ENCODE results near the gene GAPVD1. TPM values are rescaled to one million over a fixed set of nuclear protein-coding genes. Genes with fewer than 3 reads are reported as not detected.
"Not testable (repeated sequence)": the region's sequence is repeated elsewhere in the genome, so short reads cannot be mapped to it uniquely, and the experiment has no call there.

The GAPVD1 gene
- total RNA-seq, 1 donor from 2014 or later: 66.8 TPM

- no peak for DNase-seq (ENCODE audit: low spot score)
Observed at GRCh38 chr9:125243792-125244260, 17.8 kb upstream of the GAPVD1 start.

DNA sequence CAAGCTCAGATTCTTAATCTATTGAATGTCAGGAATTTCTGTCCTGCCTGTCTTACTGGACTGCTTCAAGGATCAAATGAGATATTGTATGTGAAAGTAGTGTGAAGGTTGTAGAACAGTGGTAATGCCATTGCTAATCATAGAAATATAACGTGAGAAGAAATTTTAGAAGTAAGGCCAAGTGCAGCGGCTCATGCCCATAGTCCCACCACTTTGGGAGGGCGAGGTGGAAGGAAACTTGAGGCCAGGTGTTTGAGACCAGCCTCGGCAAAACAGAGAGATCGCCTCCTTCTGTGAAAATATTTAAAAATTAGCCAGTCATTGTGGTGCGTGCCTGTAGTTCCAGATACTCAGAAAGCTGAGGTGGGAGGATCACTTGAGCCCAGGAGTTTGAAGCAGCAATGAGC lies 15.4 kb upstream of the GAPVD1 start:
- no peak for DNase-seq (ENCODE audit: low spot score)

GRCh38 chr9:125254231-125254630 lies 7.4 kb upstream of the GAPVD1 start:
- no peak for DNase-seq (ENCODE audit: low spot score)

DNA sequence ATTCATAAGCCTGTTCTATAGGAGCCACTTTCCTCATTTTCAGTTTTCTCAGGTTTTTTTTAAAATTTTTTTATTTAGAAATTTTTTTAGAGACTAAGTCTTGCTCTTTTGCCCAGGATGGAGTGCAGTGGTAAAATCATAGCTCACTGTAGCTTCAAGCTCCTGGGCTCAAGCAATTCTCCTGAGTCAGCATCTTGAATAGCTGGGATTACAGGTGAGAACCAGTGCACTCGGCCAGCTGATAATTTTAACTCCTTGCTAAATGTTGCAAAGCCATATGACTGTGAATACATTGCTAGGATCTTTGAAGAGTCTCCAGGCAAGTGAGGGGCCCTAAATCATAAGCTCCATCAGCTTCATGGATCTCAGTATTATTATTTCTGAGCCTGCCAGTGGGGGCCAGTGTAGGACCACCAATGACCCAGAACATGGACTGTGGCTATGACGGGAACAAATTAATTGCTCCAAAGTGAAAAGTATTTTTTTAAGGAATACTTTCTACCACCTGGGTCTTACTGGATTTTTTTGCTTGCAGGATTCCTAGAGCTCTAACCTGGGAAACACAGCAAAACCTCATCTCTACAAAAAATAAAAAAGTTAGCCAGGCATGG lies 5.7 kb upstream of the GAPVD1 start:
- DNase-seq (ENCODE audit: low spot score): peak; percentile 1

DNA sequence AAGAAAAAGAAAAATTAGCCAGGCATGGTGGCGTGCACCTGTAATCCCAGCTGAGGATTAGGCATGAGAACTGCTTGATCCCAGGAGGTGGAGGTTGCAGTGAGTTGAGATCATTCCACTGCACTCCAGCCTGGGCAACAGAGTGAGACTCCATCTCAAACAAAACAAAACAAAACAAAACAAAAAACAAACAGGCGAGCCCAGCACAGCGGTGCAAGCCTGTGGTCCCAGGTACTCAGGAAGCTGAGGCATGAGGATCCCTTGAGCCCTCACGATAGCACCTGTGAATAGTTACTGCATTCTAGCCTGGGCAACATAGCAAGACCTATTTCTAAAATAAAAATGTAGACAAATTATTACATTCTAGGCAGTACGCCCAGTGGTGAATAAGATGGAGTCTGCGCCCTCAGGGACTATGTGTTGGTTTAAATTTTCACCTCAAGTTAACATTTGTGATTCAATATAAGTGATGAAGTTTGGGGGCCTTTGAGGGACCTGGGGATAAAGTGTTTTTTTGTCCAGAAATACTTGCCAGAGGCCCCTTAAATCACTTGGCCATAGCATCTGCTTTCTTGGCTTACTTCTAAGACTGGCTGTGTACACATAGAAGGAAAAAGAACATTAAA lies 3.4 kb upstream of the GAPVD1 start:
- DNase-seq (ENCODE audit: low spot score): peak; percentile 9

DNA sequence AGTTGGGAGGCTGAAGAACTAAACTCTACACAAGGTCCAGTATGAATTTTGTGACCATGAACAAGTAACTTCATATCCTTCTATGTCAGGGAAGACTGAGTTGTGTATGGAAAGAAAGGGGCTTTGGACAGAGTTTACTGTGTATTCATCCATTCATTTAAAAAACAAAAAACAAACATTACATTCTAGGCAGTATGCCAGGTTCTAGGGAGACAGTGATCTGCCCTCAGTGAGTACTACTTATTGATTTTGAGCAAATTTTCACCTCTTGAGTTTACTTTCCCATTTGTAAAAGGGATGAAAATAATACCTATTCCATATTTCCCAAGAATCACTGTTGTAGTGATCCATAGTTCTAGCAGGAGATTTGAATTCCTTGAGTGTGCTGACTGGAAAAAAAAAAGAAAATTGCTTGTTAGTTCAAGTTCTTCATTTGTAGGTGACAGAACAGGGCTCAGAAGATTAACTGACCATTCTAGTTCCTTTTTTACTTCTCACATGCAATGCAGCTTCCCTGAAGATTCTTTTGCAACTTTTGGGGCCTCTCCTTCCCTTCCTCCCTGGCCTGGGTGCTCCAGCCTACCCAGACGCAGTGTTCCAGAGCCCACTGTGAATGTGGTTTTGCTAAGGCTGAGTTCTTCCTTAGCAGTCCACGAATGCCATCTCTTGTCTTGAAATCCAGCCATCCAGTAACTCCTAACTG lies 2.6 kb upstream of the GAPVD1 start:
- DNase-seq (ENCODE audit: low spot score): no peak

DNA sequence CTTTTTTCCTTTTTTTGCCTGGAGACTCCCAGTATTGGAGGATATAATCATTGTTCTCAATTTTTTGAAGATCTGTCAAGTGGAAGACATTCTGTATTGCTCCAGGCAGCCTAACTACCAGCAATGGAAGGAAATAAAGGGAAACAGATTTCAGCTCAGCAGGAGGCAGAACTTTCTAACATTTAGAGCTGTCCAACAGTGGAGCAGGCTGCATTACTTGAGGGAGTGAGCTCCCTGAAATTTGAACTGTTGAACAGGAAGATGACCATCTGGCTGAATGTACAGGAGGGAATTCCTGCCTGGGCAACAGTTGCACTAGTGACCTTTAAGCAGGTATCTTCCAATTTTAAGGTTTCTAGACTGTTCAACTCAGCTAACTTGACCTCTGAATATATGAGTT lies 1.1 kb upstream of the GAPVD1 start:
- peak; percentile 3 for DNase-seq (ENCODE audit: low spot score)

DNA sequence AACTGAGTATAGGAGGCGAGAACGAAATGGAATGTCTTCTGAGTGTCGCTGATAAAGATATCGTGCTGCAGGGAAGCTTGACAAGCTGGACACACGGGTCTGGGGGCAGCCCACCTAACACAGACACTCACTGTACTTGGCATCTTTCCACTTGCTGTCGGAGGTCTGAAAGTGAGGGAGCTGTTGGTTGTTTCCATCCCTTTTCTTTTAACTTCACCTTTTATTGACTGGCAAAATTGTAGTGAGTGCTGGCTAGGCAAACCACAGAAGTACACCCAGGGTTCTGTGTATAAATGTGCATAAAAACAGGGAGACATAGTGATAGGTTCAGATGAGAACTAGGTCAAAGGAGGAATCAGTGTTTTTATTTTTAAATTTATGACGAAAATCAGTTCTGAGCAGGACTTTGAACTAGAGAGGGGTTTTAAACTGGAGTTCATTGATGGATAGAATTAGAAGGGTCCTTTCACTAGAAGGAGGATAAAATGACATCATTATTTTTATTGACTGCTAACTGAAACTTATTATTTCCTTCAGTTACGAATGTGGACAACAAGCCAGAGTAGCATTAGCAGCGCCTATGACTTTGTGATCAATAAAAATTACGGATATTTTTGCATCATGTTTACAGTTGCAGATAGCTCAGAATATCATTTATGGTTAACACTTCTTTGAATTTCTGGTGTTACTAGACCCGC lies 817 bp downstream of the GAPVD1 start:
- DNase-seq (ENCODE audit: low spot score): no peak

DNA sequence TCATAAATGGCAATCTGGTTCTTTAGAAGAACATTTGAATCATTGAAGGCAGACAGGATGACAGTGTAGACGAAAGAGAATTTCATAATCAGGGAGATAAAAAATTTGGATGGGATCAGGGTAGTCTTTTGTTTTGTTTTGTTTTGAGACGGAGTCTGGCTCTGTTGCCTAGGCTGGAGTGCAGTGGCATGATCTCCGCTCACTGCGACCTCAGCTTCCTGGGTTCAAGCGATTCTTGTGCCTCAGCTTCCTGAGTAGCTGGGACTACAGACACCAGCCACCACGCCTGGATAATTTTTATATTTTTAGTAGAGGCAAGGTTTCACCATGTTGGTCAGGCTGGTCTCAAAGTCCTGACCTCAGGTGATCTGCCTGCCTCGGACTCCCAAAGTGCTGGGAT lies 2.4 kb downstream of the GAPVD1 start:
- DNase-seq (ENCODE audit: low spot score): peak; percentile 14

DNA sequence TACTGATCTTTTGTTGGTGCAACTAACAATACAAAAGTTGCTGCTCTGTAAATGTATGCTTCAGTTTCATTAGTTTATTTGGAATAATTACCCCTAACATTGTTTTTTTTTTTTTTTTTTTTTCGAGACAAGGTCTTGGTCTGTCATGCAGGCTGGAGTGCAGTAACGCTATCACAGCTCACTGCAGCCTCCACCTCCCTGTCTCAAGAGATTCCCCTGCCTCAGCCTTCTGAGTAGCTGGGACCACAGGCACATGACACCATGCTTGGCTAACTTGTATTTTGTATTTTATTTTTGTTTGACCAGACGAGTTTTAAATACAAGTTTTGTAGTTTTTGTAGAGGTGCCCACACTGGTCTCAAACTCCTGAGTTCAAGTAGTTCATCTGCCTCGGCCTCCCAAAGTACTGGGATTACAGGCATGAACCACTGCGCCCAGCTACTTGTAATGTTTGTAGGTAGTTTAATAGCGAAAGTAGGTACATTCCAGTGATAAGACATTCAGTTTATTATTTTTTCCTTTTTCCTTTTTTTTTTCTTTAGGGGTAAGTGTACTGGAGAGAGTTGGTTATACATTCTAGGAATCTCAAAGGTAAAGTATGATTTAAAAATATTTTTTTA lies 6.9 kb downstream of the GAPVD1 start:
- peak; percentile 0 for DNase-seq (ENCODE audit: low spot score)

DNA sequence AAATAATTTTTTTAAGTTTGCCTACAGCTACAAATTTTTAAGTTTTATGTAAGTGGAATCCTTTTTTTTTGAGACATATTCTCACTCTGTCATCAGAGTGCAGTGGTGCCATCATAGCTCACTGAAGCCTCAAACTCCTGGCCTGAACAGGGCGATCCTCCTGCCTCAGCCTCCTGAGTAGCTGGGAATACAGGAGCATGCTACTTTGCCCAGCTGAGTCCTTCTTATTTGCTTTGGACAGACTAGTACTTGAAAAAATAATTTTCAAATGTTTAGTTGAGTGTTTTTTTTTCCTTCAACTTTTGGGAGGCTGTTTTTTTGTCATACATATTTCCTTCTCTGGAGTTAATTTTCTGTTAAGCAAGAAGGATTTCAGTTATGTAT lies 7.4 kb downstream of the GAPVD1 start:
- DNase-seq (ENCODE audit: low spot score): peak; percentile 4

DNA sequence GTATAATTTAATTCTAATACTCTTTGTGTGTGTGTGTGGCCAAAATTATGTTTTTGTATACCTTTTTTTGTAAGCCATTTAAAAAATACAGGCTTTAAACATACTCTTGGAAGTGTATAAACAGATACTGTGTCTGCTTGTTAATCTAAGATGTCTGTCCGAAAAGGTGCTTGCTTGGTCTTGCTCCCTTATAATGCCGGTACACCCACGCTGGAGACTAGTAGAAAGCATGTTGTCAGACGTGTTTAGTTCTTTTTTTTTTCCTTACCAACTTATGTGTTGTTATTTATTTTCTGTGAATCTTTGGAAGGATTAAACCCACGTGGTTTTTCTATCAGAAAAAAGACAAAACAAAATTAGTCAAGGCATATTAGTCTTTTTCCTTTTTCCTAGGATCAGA lies 9.5 kb downstream of the GAPVD1 start:
- DNase-seq (ENCODE audit: low spot score): no peak

DNA sequence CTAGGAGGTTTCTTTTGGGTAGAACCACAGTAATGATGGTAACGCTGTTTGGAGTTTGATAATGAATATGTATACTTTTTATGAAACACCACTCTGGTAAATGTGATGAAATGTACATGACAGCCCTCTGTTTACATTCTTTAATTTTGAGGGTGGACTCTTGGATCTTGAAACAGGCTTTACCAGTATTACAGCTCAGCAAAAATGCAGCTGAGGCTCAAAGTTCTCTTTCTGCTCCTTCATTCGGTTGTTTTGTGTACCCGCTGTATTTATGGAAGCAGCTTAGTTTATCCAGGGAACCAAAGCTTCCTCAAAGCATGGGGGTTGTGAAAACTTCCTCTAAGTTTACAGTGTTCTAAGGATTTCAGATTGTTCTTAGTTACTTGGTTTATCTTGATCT lies 11.1 kb downstream of the GAPVD1 start:
- DNase-seq (ENCODE audit: low spot score): no peak

DNA sequence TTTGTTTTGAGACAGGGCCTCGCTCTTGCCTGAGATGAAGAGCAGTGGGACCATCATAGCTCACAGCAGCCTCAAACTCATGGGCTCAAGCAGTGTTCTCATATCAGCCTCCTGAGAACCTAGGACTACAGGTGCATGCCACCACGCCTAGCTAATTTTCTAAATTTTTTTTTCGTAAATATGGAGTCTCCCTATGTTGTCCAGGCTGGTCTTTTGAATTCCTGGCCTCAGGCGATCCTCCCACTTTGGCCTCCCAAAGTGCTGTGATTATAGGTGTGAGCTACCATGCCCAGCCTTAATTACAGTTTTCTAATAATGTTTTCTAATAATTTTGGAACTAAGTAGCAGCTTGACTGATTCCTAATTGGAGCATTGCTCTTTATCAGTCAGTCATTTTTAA lies 15.1 kb downstream of the GAPVD1 start:
- no peak for DNase-seq (ENCODE audit: low spot score)

- DNase-seq (ENCODE audit: low spot score): no peak
Observed at GRCh38 chr9:125277411-125277810, 15.8 kb downstream of the GAPVD1 start.

GRCh38 chr9:125280945-125281344 lies 19.3 kb downstream of the GAPVD1 start:
- DNase-seq (ENCODE audit: low spot score): no peak

DNA sequence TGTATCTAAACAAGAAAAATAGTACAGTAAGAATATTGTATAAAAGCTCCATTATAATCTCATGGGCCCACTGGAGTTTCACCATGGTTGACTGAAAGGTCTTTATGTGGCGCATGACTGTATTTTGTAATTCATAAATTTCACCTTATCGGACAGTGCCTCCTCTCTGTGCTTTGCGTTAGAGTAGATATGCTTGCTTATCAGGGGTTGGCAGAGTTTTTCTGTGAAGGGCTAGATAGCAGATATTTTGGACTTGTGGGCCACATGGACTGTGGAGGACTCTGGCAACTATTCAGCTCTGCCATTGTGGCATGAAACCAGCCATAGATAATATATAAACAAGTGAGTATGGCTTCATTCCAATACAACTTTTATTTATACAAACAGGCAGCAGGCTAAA lies 23.2 kb downstream of the GAPVD1 start:
- DNase-seq (ENCODE audit: low spot score): no peak

GRCh38 chr9:125286935-125287433 lies 25.4 kb downstream of the GAPVD1 start:
- not testable (repeated sequence) for DNase-seq (ENCODE audit: low spot score)

GRCh38 chr9:125293134-125293533 lies 31.5 kb downstream of the GAPVD1 start:
- DNase-seq (ENCODE audit: low spot score): no peak

DNA sequence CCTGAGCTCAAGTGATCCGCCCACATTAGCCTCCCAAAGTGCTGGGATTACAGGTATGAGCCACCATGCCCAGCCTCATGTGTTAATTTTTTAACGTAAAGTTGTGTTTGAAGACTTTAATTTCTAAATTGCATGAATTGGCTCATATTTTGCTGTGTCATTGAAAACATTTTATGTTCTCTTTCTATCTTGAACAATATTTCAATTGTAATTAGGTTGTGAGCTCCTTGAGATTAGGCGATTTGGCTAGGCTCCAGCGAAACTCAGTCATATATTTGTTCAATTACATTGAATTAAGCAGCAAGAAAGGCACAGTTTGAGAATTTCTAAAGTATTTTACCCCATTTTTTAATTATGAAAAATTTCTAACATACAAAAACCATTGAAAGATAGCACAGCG lies 34.0 kb downstream of the GAPVD1 start:
- DNase-seq (ENCODE audit: low spot score): no peak

DNA sequence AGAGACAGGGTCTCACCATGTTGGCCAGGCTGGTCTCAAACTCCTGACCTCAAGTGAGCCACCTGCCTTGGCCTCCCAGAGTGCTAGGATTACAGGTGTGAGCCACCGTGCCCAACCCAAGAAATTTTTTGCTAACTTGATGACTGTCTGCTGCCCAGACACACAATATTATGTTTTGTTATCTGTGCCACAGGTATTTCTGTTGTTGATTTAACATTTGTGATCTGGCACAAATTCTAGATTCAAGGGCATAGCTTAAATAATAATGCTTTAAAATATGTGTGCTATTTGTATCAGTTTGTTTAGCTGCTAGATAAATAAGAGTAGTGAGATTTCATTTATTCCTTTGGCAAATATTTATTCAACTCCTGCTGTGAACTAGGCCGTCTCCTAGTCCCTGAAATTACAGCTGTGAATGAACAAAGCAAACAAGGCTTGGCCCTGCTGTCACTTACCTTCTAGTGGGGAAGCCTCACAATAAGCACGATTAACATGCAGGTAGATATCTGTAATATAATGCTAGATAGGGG lies 35.3 kb downstream of the GAPVD1 start:
- DNase-seq (ENCODE audit: low spot score): no peak

Measured in mesenteric fat pad (tissue), 1 donor.